Stimulated activated CD4-positive, alpha-beta T cell treated with anti-CD3 and anti-CD28 coated beads, Interleukin-4, amount 100 ng/mL, for 1 hour (primary cell): ENCODE data around the gene CHD3.

Experiments
- DNase-seq: peaks from one replicate; pipeline ENCODE4 v3.0.0-alpha.2; 2020

Gene CHD3

GRCh38 chr17:7888184-7888920 is at the start of gene CHD3:
TSS of gene CHD3 (plus strand) at chr17:7888789. CDS start at chr17:7889001, 212 bp downstream.
- DNase-seq, result peak; percentile 67

- DNase-seq, result no peak
Measured at GRCh38 chr17:7839190-7839875, 49.3 kb upstream of the CHD3 start.

GRCh38 chr17:7839876-7840261 is 48.7 kb upstream of the CHD3 start:
- no peak for DNase-seq

- DNase-seq, result no peak
Measured at GRCh38 chr17:7840441-7840840, 48.1 kb upstream of the CHD3 start.

GRCh38 chr17:7840875-7841274 is 47.7 kb upstream of the CHD3 start:
- DNase-seq, result no peak

- peak; percentile 96 for DNase-seq
Measured at GRCh38 chr17:7841396-7841914, 47.1 kb upstream of the CHD3 start.

GRCh38 chr17:7841915-7842379 is 46.6 kb upstream of the CHD3 start:
- DNase-seq, result peak; percentile 83

- peak; percentile 98 for DNase-seq
Measured at GRCh38 chr17:7842380-7843256, 46.0 kb upstream of the CHD3 start.

GRCh38 chr17:7843257-7843535 is 45.4 kb upstream of the CHD3 start:
- DNase-seq, result no peak

GRCh38 chr17:7843536-7844291 is 44.9 kb upstream of the CHD3 start:
- peak; percentile 91 for DNase-seq

GRCh38 chr17:7844292-7845154 is 44.1 kb upstream of the CHD3 start:
- peak; percentile 79 for DNase-seq

- DNase-seq, result no peak
Measured at GRCh38 chr17:7845359-7846062, 43.1 kb upstream of the CHD3 start.

- no peak for DNase-seq
Measured at GRCh38 chr17:7846063-7846735, 42.4 kb upstream of the CHD3 start.

GRCh38 chr17:7846765-7847661 is 41.6 kb upstream of the CHD3 start:
- no peak for DNase-seq

- DNase-seq, result no peak
Measured at GRCh38 chr17:7848131-7848579, 40.4 kb upstream of the CHD3 start.

GRCh38 chr17:7848739-7849129 is 39.9 kb upstream of the CHD3 start:
- no peak for DNase-seq

- no peak for DNase-seq
Measured at GRCh38 chr17:7849130-7849750, 39.3 kb upstream of the CHD3 start.

- no peak for DNase-seq
Measured at GRCh38 chr17:7849751-7850504, 38.7 kb upstream of the CHD3 start.
